RWPE1 (cell line): ENCODE data around the gene PARN.
A peak's percentile ranks its signal among the peaks of the same experiment; 100 is the strongest.
"Not testable (repeated sequence)": the region's sequence is repeated elsewhere in the genome, so short reads cannot be mapped to it uniquely, and the experiment has no call there.

Experiments
- CTCF ChIA-PET: fragments of 350-600 bp; sonication (Branson Sonifier 250); formaldehyde crosslinking; extraction: SDS; loops from one replicate; lab custom pipeline; 2021; lab: Yijun Ruan, JAX
- POLR2A ChIA-PET: fragments of 400-600 bp; formaldehyde crosslinking; extraction: SDS; loops from one replicate; lab custom pipeline; 2020; ENCODE audit warnings: antibody characterized with exemption; ENCODE audit not compliant: low non-redundant PET; lab: Yijun Ruan, JAX
- DNase-seq: peaks from one replicate; pipeline ENCODE4 v3.0.0; 2012; ENCODE audit warnings: low spot score
- H3K27ac ChIP-seq: fragments of 450-650 bp; 2 replicates; pipeline ENCODE4 v1.5.1; 2017
- CTCF ChIP-seq: fragments of 450-650 bp; conservative IDR thresholded peaks from 2 replicates; pipeline ENCODE4 v1.5.1; 2017; ENCODE audit warnings: low read depth, mild to moderate bottlenecking

PARN gene

GRCh38 chr16:14400285-14400977 lies 229.6 kb downstream of the PARN start:
- no peak for TF ChIP-seq CTCF
- DNase-seq: no peak
- CTCF ChIA-PET: no interaction called here
- peak overlapping the region; percentile 89 for H3K27ac ChIP-seq
- POLR2A ChIA-PET: interaction anchor here (0.6 kb wide), 1 partner anchor 32 kb away, joined by 3 read pairs; no protein-coding TSS in a partner anchor

DNA sequence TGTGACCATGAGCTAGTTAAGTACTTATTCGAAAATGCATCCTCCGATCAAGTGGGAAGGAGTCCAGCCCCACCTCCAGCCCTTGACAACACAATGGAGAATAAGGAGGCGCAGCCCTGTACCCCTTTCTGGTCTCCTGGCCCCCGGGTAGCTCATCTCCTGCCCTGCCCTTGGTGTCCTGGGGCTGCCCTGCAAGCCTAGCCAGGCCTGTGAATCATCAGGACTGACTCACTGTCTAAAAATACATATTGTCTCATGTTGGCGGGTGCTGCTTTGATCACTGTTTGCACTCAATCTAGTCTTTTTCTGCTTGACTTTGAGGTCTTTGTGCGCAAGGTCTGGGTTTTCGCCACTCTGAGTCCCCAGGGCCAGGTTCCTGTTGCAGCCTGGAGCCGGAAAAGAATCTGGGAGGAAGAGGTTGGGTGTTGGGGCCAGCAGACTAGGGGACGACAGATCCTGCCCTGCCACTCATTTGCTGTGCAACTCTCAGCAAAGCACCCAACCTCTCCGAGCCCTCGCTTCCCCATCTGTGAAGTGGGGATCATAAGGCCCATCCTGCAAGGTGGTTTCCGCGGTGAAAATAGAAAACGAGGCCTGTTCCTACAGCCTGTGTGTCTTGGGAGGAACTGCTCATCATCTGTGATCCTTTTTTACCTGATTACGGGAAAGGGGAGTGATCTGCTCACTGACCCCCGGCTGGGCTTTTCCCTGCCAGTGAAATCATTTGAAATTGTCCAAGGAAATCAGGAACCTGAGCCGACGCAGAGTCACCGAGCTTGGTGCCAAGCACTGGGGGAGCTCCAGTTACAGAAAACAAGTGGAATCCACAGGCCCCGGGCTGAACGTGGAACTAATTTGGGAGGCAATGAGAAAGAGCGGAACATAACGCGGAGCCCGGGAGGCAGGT lies 230.4 kb downstream of the PARN start:
- peak overlapping the region; percentile 89 for H3K27ac ChIP-seq
- DNase-seq: peak; percentile 53
- TF ChIP-seq CTCF: no peak
- CTCF ChIA-PET: no interaction called here
- POLR2A ChIA-PET: interaction anchor here (0.6 kb wide), 1 partner anchor 32 kb away, joined by 3 read pairs; no protein-coding TSS in a partner anchor

- peak; percentile 49 for DNase-seq
- peak overlapping the region; percentile 89 for H3K27ac ChIP-seq
- ChIA-PET POLR2A (no interaction called here), CTCF (no interaction called here)
- no peak for TF ChIP-seq CTCF
Measured at GRCh38 chr16:14398014-14398717, 231.9 kb downstream of the PARN start.

DNA sequence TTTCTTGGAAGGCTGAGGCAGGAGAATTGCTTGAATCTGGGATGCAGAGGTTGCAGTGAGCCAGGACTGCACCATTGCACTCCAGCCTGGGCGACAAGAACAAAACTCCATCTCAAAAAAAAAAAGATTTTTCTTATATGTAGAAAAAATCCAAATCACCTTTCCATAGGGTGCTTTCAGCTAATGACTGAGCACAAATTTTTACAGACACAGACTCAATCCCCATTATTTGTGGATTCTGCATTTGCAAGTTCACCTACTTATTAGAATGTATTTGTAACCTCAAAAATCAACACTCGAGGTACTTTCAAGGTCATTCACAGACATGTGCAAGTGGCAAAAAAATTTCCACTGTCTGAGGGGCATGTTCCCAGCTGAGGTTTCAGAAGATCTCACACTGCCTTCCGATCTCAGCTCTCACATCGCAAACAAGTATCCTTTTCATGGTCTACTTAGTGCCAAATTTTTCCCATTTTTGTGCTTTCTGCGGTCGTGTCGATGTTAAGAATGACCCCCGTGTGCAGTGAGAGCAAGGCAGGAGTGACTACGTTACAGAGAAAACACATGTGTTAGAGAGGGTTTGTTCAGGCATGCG lies 234.3 kb downstream of the PARN start:
- POLR2A ChIA-PET, DNase-seq, H3K27ac ChIP-seq: not testable (repeated sequence)
- CTCF ChIA-PET: interaction anchor here (0.6 kb wide), 1 partner anchor 50 kb away, joined by 3 read pairs; no protein-coding TSS in a partner anchor

DNA sequence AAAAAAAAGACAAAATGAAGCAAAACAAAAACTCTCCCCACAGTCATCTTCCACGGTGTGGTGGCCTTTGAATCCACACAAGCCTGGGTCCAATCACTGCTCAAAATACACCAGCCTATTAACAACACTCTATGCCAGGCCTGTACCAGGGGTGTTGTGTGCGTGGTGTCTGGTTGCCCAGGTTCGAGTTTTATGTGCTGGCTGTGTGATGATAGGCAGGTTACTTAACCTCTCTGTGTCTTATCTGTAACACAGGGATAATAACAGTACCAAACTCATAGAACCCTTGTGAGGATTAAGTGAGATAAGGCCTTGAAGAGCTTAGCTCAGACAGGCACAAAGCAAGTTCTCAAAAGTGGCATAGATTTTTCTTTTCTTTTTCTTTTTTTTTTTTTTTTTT lies 235.2 kb downstream of the PARN start:
- DNase-seq: no peak
- no peak overlapping the region for H3K27ac ChIP-seq
- no peak for TF ChIP-seq CTCF
- ChIA-PET CTCF (no interaction called here), POLR2A (no interaction called here)

DNA sequence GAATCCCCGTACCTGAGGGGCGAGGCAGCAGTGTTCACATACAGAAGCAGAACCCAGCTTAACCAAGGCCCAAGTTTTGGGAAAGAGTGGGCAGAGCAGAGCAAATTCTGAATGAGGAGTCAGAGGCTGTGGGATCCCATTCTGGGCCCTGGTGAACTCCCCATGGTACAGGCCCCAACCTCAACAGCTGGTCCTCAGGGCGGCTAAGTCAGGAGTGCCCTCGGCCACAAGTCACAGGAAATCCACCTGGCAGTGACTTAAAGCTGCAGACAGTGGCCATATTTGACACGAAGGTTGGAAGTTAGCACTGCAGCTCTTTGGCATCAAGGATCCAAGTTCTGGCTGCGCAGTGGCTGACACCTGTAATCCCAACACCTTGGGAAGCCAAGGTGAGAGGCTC lies 237.1 kb downstream of the PARN start:
- DNase-seq: no peak
- H3K27ac ChIP-seq: 0 out of 2 replicates have a peak overlapping the region, but pooled peaks have one; percentile 11
- ChIA-PET POLR2A (no interaction called here), CTCF (interaction anchor here (0.7 kb wide), 1 partner anchor 1469 kb away, joined by 3 read pairs; no protein-coding TSS in a partner anchor)
- TF ChIP-seq CTCF: no peak
